SU-DHL-6 (cell line): ENCODE data around the gene CRTAP.
A peak's percentile ranks its signal among the peaks of the same experiment; 100 is the strongest.

Source experiments
- H2AFZ ChIP-seq: fragments of 200-600 bp; sonication (generic); 2 replicates; pipeline ENCODE4 v1.6.1; 2014; ENCODE audit warnings: low read depth, mild to moderate bottlenecking, moderate library complexity, mixed read lengths, antibody characterized with exemption, low read length; ENCODE audit not compliant: severe bottlenecking
- H3F3A ChIP-seq: fragments of 200-600 bp; shearing (Covaris generic); 2 replicates; pipeline ENCODE4 v1.6.0; 2016; ENCODE audit warnings: antibody characterized with exemption, mild to moderate bottlenecking; ENCODE audit not compliant: insufficient read depth
- H3K27ac ChIP-seq: fragments of 200-600 bp; sonication (generic); 2 replicates; pipeline ENCODE4 v1.5.1; 2016; ENCODE audit warnings: low read depth, mild to moderate bottlenecking, low read length, moderate library complexity, mixed read lengths
- H3K27me3 ChIP-seq: fragments of 200-600 bp; sonication (generic), shearing (Covaris generic); 2 replicates; pipeline ENCODE4 v1.6.0; 2014; ENCODE audit warnings: mild to moderate bottlenecking, low read length
- H3K36me3 ChIP-seq: fragments of 200-600 bp; sonication (generic); 2 replicates; pipeline ENCODE4 v1.6.1; 2014; ENCODE audit warnings: mild to moderate bottlenecking, low read length, mixed read lengths
- H3K4me2 ChIP-seq: fragments of 300-600, 200-600 bp; shearing (Covaris generic), sonication (generic); 2 replicates; pipeline ENCODE4 v1.6.0; 2014; ENCODE audit warnings: low read length, low read depth, mild to moderate bottlenecking; ENCODE audit not compliant: poor library complexity, severe bottlenecking
- H3K4me3 ChIP-seq: fragments of 200-600 bp; sonication (generic); 2 replicates; pipeline ENCODE4 v1.5.1; 2014; ENCODE audit warnings: antibody characterized with exemption, low read length, mild to moderate bottlenecking, mixed read lengths; ENCODE audit not compliant: insufficient read depth, poor library complexity, severe bottlenecking
- H3K79me2 ChIP-seq: fragments of 200-600 bp; sonication (generic); 2 replicates; pipeline ENCODE4 v1.6.1; 2014; ENCODE audit warnings: mild to moderate bottlenecking, low read length, moderate library complexity; ENCODE audit not compliant: insufficient read depth
- H3K9ac ChIP-seq: fragments of 200-600 bp; sonication (generic); 2 replicates; pipeline ENCODE4 v1.7.0; 2014; ENCODE audit warnings: mild to moderate bottlenecking, low read length
- H3K9me2 ChIP-seq: fragments of 200-600 bp; sonication (generic); replicated peaks from 2 replicates; pipeline ENCODE4 v1.6.1; 2014; ENCODE audit warnings: low read length; ENCODE audit not compliant: insufficient read depth
- H3K9me3 ChIP-seq: fragments of 200-600 bp; sonication (generic); 2 replicates; pipeline ENCODE4 v1.6.1; 2014; ENCODE audit warnings: low read length, mixed read lengths; ENCODE audit not compliant: insufficient read depth
- H4K20me1 ChIP-seq: fragments of 200-600 bp; sonication (generic); 2 replicates; pipeline ENCODE4 v1.6.1; 2014; ENCODE audit warnings: low read depth, mild to moderate bottlenecking, antibody characterized with exemption, low read length, moderate library complexity, mixed read lengths
- CTCF ChIP-seq: fragments of 200-600 bp; sonication (generic); IDR thresholded peaks from one replicate; pipeline ENCODE4 v1.5.1; 2017; ENCODE audit warnings: antibody characterized with exemption, mild to moderate bottlenecking, low read length, moderate library complexity; ENCODE audit not compliant: insufficient read depth, poor library complexity, severe bottlenecking
- EZH2phosphoT487 ChIP-seq: fragments of 200-600 bp; sonication (generic), shearing (Covaris generic); conservative IDR thresholded peaks from 2 replicates; pipeline ENCODE4 v1.6.1; 2018; ENCODE audit warnings: mild to moderate bottlenecking, antibody characterized with exemption, low read length, moderate library complexity, mixed read lengths

CRTAP gene

GRCh38 chr3:33071181-33071580, 42.6 kb upstream of the CRTAP start:
- TF ChIP-seq CTCF (no peak), EZH2phosphoT487 (no peak)
- no peak overlapping the region for H3K4me2 ChIP-seq
- H4K20me1 ChIP-seq: no peaks in the 10 kb centered on the region
- no peak overlapping the region for H3K9ac ChIP-seq
- H3K9me2 ChIP-seq: no peaks in the 10 kb centered on the region
- no peaks in the 10 kb centered on the region for H3K27me3 ChIP-seq
- H3K4me3 ChIP-seq: no peak overlapping the region
- H3K9me3 ChIP-seq: no peaks in the 10 kb centered on the region
- H3F3A ChIP-seq: no peaks in the 10 kb centered on the region
- no peak overlapping the region for H3K27ac ChIP-seq
- H2AFZ ChIP-seq: no peak overlapping the region
- H3K36me3 ChIP-seq: no peaks in the 10 kb centered on the region
- H3K79me2 ChIP-seq: no peaks in the 10 kb centered on the region; the same call in 1 of the 2 replicates

GRCh38 chr3:33071946-33072345, 41.9 kb upstream of the CRTAP start:
- Histone ChIP-seq H3K27ac (no peak overlapping the region), H4K20me1 (no peaks in the 10 kb centered on the region), H3K4me3 (no peak overlapping the region), H3K4me2 (no peak overlapping the region), H3K9me2 (no peaks in the 10 kb centered on the region), H3K27me3 (no peaks in the 10 kb centered on the region), H2AFZ (no peak overlapping the region), H3K79me2 (no peaks in the 10 kb centered on the region; the same call in 1 of the 2 replicates), H3K36me3 (no peaks in the 10 kb centered on the region), H3K9me3 (no peaks in the 10 kb centered on the region), H3F3A (no peaks in the 10 kb centered on the region), H3K9ac (no peak overlapping the region)
- TF ChIP-seq EZH2phosphoT487: no peak
- no peak for TF ChIP-seq CTCF

GRCh38 chr3:33074217-33075067, 39.4 kb upstream of the CRTAP start:
- no peak overlapping the region for H3K4me2 ChIP-seq
- no peaks in the 10 kb centered on the region for H3K9me2 ChIP-seq
- H3K36me3 ChIP-seq: no peaks in the 10 kb centered on the region
- no peaks in the 10 kb centered on the region for H3K27me3 ChIP-seq
- no peak overlapping the region for H3K9ac ChIP-seq
- no peaks in the 10 kb centered on the region for H3F3A ChIP-seq
- H4K20me1 ChIP-seq: no peaks in the 10 kb centered on the region
- H2AFZ ChIP-seq: no peak overlapping the region
- H3K79me2 ChIP-seq: no peaks in the 10 kb centered on the region; the same call in 1 of the 2 replicates
- H3K27ac ChIP-seq: no peak overlapping the region
- H3K4me3 ChIP-seq: no peak overlapping the region
- TF ChIP-seq CTCF (peak; percentile 93), EZH2phosphoT487 (no peak)
- H3K9me3 ChIP-seq: no peaks in the 10 kb centered on the region
